Heart left ventricle (tissue), 13 donors: Measurements from ENCODE around the gene IDUA.

ENCODE experiments used
- POLR2A ChIP-seq, 2 donors: fragments of 450-650 bp; IDR thresholded peaks; one replicate each; pipeline ENCODE4 v1.6.1; 2017; ENCODE audit warnings: antibody characterized with exemption in 2 of 2, mild to moderate bottlenecking in 2 of 2, moderate library complexity in 2 of 2
- TF ChIP-seq, protein P1 (sequence below), 12 donors: fragments of 200-600 bp; sonication (generic) in 4 of 12; IDR thresholded peaks; one replicate each; pipeline versions ENCODE4 v1.5.0 to v1.8.0; 2018 to 2022; ENCODE audit warnings: antibody characterized with exemption in 12 of 12, mild to moderate bottlenecking in 5 of 12
- donor health status: ischemic (EF 13 %, LVEDD 7.1; RV severe dilation, severe dysfunction).
- donor health status: DM: no; HTN: yes; CAD: no.
- donor health status: DM: no; HTN: no; CAD: no.
- donor health status: ischemic (EF 25% LVEDD 6.9; RV normal size, moderate dysfunction).
- donor health status: ischemic (EF 25% LVEDD 5.7; RV mildly dilated, moderate dysfunction).
- donor health status: ischemic (EF 35%, LVEDD 5.7; RV mildly dilated, moderate dysfunction).
- donor health status: nonischemic (EF 11% LVEDD 7.7; RV severe dilation, severe dysfunction).
- donor health status: DM: yes; HTN: yes; CAD: no.
- donor health status: PGD.
- donor health status: ischemic (EF 29% LVEDD 5.4; RV normal size, mild dysfunction).
- donor health status: nonischemic (EF 23%, LVEDD 6.1; RV moderate dilation, normal function).

DNA sequence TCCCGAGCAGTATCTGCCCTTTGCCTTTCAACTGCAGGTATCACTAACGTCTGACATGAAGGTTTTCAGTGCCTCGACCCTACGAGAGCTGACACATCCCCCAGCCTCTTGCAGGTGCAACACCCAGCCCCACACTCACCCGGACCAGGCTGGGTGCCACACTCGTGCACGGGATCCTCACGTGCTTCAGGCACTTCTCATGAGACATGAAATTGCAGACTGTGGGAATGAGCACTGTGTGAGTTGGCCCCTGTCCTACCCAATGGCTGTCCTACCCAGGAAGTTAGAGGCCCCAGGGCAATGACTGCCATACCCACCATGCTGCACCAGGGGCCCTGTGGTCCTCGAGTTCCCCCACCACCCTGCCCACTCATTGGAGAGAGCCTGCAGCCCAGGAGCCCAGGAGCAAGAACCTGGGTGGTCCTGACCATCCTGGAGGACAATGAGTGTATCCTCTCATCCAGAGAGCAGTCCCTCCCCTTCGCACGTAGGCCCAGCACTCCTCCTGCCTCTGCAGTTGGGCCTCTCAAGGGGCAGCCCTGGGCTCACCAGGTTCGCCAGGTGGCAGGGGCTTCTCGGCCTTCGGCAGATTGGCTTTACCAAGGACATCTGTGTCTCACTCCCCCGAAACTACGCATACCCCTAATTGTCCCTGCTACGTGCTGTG, 15.9 kb upstream of the IDUA start:
- TF ChIP-seq, protein P1, sequence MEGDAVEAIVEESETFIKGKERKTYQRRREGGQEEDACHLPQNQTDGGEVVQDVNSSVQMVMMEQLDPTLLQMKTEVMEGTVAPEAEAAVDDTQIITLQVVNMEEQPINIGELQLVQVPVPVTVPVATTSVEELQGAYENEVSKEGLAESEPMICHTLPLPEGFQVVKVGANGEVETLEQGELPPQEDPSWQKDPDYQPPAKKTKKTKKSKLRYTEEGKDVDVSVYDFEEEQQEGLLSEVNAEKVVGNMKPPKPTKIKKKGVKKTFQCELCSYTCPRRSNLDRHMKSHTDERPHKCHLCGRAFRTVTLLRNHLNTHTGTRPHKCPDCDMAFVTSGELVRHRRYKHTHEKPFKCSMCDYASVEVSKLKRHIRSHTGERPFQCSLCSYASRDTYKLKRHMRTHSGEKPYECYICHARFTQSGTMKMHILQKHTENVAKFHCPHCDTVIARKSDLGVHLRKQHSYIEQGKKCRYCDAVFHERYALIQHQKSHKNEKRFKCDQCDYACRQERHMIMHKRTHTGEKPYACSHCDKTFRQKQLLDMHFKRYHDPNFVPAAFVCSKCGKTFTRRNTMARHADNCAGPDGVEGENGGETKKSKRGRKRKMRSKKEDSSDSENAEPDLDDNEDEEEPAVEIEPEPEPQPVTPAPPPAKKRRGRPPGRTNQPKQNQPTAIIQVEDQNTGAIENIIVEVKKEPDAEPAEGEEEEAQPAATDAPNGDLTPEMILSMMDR (IDR thresholded peaks at IDR 0.05), result no peak
- TF ChIP-seq POLR2A (IDR thresholded peaks at IDR 0.05), result no peak
